ENCODE results near the gene SIRT6.
"Not testable (repeated sequence)": the region's sequence is repeated elsewhere in the genome, so short reads cannot be mapped to it uniquely, and the experiment has no call there.

SIRT6 gene

DNA sequence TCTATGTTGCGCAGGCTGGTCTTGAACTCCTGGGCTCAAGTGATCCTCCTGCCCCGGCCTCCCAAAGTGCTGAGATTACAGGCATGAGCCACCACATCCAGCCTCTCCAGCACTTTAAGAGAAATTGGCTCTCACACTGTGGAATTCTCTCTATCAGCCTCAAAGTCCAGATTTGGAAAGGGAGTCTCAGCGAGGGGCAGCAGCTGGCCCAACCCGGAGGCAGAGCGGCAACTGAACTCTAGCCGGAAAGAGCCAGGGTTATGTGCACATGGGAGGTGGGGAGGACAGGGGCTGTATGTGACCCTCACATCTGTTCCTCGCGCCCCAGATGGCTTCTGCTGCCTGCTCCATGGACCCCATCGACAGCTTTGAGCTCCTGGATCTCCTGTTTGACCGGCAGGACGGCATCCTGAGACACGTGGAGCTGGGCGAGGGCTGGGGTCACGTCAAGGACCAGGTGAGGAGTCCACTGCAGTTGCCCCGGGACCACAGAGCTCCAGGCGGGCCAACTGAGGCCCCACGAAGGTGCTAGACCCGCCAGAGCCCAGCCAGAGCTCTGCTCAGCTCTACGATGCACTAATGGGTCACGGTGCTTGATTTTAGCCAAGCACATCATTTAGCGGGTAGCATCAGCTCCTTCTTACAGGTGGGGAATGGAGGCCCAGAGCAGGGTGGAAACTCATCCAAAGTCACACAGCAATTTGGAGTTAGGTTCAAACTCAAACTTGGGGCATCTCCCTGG is 27.6 kb downstream of the SIRT6 start:
- TF ChIP-seq EZH2 (IDR thresholded peaks at IDR 0.05) (no peak), POLR2AphosphoS5 (IDR thresholded peaks at IDR 0.05; ENCODE audit: borderline replicate concordance, low read depth, low read length) (no peak), FOXP2 (optimal IDR thresholded peaks at IDR 0.05; ENCODE audit: control extremely low read depth, extremely low read length, insufficient read depth) (no peak)
- Histone ChIP-seq H3K9me3 (ENCODE audit: low read depth, low read length) (no peaks in the 10 kb centered on the region), H3K9ac (ENCODE audit: insufficient read length) (no peak overlapping the region), H3K4me3 (no peak overlapping the region), H3K27ac (no peak overlapping the region), H3K36me3 (ENCODE audit: insufficient read depth, low read length) (no peaks in the 10 kb centered on the region)
- no peak for DNase-seq (ENCODE audit: low read depth, low spot score)

DNA sequence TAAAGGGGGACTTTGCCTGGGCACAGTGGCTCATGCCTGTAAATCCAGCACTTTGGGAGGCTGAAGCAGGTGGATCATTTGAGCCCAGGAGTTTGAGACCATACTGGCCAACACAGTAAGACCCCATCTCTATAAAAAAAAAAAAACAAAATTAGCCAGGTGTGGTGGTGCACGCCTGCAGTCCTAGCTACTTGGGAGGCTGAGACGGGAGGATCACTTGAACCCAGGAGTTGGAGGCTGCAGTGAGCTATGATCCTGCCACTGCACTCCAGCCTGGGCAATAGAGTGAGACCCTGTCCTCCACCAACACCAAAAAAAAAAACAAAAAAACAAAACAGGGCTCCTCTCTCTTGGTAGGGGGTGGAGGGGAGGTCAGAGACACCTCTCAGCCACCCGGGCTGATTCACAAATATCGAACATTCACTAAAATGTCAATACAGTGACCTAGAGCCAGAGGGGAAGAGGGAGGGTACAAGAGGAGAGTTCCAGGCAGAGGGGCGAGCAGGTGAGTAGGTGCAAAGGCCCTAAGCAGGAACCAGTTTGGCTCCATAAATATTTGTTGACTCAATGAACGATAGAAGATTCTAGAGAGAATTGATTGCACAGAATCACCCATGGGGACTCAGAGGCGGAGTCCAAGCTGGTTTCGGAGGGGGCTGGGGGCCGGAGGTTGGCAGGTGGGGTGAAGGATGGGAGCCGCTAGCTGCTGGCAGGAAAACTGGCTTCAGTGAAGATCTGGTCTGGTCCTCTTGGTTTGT is 29.9 kb downstream of the SIRT6 start:
- Histone ChIP-seq H3K27ac (no peak overlapping the region), H3K9me3 (ENCODE audit: low read depth, low read length) (no peaks in the 10 kb centered on the region), H3K36me3 (ENCODE audit: insufficient read depth, low read length) (no peaks in the 10 kb centered on the region), H3K4me3 (no peak overlapping the region), H3K9ac (ENCODE audit: insufficient read length) (no peak overlapping the region)
- TF ChIP-seq FOXP2 (optimal IDR thresholded peaks at IDR 0.05; ENCODE audit: control extremely low read depth, extremely low read length, insufficient read depth) (no peak), EZH2 (IDR thresholded peaks at IDR 0.05) (no peak), POLR2AphosphoS5 (IDR thresholded peaks at IDR 0.05; ENCODE audit: borderline replicate concordance, low read depth, low read length) (no peak)
- DNase-seq (ENCODE audit: low read depth, low spot score): no peak

DNA sequence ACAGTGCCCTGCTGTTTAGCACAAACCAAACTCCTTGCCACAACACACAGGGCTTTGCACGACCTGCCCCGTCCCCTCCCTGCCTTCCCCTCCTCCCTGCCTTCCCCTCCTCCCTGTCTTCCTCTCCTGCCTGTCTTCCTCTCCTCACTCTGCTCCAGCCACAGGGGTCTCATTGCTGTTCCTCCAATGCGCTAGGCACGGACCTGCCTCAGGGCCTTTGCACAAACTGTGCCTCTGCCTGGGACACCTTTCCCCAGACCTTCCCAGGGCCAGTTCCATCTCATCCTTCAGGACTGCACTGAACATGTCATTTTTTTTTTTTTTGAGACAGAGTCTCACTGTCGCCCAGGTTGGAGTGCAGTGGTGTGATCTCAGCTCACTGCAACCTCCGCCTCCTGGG is 30.7 kb downstream of the SIRT6 start:
- Histone ChIP-seq H3K4me3 (no peak overlapping the region), H3K36me3 (ENCODE audit: insufficient read depth, low read length) (no peaks in the 10 kb centered on the region), H3K9me3 (ENCODE audit: low read depth, low read length) (no peaks in the 10 kb centered on the region), H3K9ac (ENCODE audit: insufficient read length) (no peak overlapping the region), H3K27ac (no peak overlapping the region)
- no peak for DNase-seq (ENCODE audit: low read depth, low spot score)
- TF ChIP-seq EZH2 (IDR thresholded peaks at IDR 0.05) (no peak), POLR2AphosphoS5 (IDR thresholded peaks at IDR 0.05; ENCODE audit: borderline replicate concordance, low read depth, low read length) (no peak)

DNA sequence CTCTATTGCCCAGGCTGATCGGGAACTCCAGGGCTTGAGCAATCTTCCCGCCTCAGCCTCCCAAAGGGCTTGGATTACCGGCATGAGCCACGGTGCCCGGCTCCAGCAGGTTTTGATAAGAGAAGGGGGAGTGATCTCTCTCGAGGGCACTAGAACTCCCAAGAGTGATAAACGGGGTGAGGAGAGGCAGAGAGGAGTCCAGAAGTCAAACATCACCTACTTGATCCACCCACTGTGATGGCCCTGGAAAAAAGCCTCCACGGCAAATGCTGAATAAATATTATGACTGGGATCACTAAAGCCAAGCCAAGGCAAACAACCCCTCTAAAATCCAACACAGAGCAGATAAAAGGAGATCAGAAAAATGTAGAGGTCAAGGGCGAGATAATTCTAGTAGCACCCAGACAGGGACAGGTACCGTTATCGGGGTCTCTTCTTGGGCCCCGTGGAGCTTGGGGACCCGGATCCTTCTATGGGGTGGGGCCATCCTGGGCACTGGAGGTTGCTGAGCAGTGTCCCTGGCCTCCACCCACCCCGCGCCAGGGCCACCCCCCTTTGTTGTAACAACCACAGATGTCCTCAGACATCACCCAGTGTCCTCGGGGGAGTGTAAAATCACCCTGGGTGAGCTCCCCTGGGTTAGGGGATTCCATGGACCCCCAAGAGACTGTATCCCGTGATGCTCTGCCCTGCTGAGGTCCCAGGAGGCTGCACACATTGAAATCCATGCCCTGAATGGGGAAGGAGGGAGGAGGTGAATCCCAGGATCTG is 32.7 kb downstream of the SIRT6 start:
- DNase-seq (ENCODE audit: low read depth, low spot score): no peak
- no peaks in the 10 kb centered on the region for H3K36me3 ChIP-seq (ENCODE audit: insufficient read depth, low read length)
- no peaks in the 10 kb centered on the region for H3K9me3 ChIP-seq (ENCODE audit: low read depth, low read length)
- H3K9ac ChIP-seq (ENCODE audit: insufficient read length): no peak overlapping the region
- TF ChIP-seq POLR2AphosphoS5 (IDR thresholded peaks at IDR 0.05; ENCODE audit: borderline replicate concordance, low read depth, low read length) (no peak), FOXP2 (optimal IDR thresholded peaks at IDR 0.05; ENCODE audit: control extremely low read depth, extremely low read length, insufficient read depth) (no peak), EZH2 (IDR thresholded peaks at IDR 0.05) (no peak)
- no peak overlapping the region for H3K27ac ChIP-seq
- no peak overlapping the region for H3K4me3 ChIP-seq

DNA sequence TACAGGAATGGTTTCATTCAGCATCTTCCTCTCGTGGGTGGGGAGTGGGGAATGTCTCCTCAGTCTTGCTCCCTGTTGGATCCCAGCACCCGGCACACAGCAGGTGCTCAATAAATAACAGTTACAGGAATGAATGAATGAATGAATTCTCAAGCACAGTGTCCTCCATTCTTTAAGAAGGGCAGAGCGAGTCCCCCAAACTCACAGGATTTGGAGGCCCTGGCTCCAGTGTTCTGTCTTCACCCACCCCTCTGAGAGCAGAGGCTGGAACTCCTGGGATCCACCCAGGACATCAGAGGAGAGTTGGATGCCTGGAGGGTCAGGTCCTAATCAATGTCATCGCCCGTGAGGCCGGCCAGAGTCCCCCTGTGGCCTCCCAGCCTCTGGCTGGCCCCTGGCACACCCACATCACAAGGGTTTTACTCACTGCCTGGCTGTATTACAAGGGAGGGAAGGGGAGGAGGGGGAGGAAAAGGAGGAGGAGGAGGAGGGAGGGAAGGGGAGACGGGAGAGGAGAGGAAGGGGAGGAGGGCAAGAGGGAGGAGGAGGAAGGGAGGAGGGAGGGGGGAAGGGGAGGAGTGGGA is 37.6 kb downstream of the SIRT6 start:
- Histone ChIP-seq H3K36me3 (ENCODE audit: insufficient read depth, low read length) (no peaks in the 10 kb centered on the region), H3K9ac (ENCODE audit: insufficient read length) (no peak overlapping the region), H3K9me3 (ENCODE audit: low read depth, low read length) (no peaks in the 10 kb centered on the region), H3K27ac (no peak overlapping the region), H3K4me3 (no peak overlapping the region)
- no peak for DNase-seq (ENCODE audit: low read depth, low spot score)
- no peak for TF ChIP-seq FOXP2 (optimal IDR thresholded peaks at IDR 0.05; ENCODE audit: control extremely low read depth, extremely low read length, insufficient read depth)
- no peak for TF ChIP-seq EZH2 (IDR thresholded peaks at IDR 0.05)
- TF ChIP-seq POLR2AphosphoS5 (IDR thresholded peaks at IDR 0.05; ENCODE audit: borderline replicate concordance, low read depth, low read length): no peak

DNA sequence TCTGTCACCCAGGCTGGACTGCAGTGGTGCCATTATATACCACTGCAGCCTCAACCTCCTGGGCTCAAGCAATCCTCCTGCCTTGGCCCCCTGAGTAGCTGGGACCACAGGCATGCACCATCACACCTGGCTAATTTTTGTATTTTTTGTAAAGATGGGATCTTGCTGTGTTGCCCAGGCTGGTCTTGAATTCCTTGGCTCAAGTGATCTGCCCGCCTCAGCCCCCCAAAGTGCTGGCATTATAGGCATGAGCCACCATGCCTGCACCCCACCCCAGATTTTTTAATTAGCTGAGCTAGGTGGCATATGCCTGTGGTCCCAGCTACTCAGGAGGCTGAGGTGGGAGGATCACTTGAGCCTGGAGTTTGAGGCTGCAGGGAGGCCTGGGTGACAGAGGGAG is 39.4 kb downstream of the SIRT6 start:
- H3K4me3 ChIP-seq; DNase-seq (ENCODE audit: low read depth, low spot score); H3K27ac ChIP-seq; H3K9me3 ChIP-seq (ENCODE audit: low read depth, low read length); H3K9ac ChIP-seq (ENCODE audit: insufficient read length); H3K36me3 ChIP-seq (ENCODE audit: insufficient read depth, low read length): not testable (repeated sequence)

DNA sequence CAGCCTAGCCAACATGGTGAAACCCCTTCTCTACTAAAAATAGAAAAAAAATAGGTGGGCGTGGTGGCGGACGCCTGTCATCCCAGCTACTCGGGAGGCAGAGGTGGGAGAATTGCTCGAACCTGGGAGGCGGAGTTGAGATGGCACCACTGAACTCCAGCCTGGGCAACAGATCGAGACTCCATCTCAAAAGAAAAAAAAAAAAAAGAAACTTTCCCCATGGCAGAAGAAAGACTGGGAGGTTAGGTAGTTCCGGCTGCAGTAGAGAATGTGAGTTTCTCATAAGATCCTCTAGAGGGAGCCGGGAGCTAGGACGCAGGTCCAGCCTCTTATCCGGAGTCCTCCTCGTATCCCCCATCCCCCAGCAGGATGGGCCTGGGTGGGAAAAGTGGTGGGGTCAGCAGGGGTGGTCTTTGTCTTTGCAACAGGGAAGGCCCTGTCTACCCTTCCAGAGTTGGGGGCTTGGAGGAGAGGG is 42.1 kb downstream of the SIRT6 start:
- DNase-seq (ENCODE audit: low read depth, low spot score): no peak
- H3K4me3 ChIP-seq: no peak overlapping the region
- TF ChIP-seq FOXP2 (optimal IDR thresholded peaks at IDR 0.05; ENCODE audit: control extremely low read depth, extremely low read length, insufficient read depth) (no peak), POLR2AphosphoS5 (IDR thresholded peaks at IDR 0.05; ENCODE audit: borderline replicate concordance, low read depth, low read length) (no peak), EZH2 (IDR thresholded peaks at IDR 0.05) (no peak)
- H3K36me3 ChIP-seq (ENCODE audit: insufficient read depth, low read length): no peaks in the 10 kb centered on the region
- no peak overlapping the region for H3K9ac ChIP-seq (ENCODE audit: insufficient read length)
- H3K9me3 ChIP-seq (ENCODE audit: low read depth, low read length): no peaks in the 10 kb centered on the region
- no peak overlapping the region for H3K27ac ChIP-seq

DNA sequence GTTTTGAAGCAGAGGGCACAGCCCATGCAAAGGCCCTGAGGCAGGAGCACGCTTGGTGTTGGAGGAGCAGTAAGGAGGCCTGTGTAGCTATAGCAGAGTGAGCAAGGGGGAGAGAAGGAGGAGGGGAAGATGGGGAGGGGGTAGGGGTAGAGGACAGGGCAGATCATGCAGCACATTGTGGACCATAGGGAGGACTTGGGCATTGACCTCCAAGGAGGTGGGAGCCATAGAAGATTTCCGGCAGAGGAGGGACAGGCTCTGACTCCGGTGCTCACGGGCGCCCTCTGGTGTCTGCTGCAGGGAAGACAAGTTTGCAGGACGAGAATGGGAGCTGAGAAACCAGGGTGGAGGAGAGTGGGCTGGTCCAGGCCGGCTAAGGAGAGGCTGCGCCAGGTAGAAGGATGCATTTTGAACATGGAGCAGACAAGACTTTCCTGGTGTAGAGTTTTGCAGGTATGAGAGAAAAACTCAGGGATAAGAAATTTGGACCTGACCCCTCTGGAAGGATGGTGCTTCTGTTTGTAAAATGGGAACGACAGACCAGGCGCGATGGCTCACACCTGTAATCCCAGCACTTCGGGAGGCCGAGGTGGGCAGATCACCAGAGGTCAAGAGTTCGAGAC is 42.6 kb downstream of the SIRT6 start:
- TF ChIP-seq FOXP2 (optimal IDR thresholded peaks at IDR 0.05; ENCODE audit: control extremely low read depth, extremely low read length, insufficient read depth) (no peak), EZH2 (IDR thresholded peaks at IDR 0.05) (no peak), POLR2AphosphoS5 (IDR thresholded peaks at IDR 0.05; ENCODE audit: borderline replicate concordance, low read depth, low read length) (no peak)
- Histone ChIP-seq H3K4me3 (no peak overlapping the region), H3K9me3 (ENCODE audit: low read depth, low read length) (no peaks in the 10 kb centered on the region), H3K27ac (no peak overlapping the region), H3K36me3 (ENCODE audit: insufficient read depth, low read length) (no peaks in the 10 kb centered on the region), H3K9ac (ENCODE audit: insufficient read length) (no peak overlapping the region)
- no peak for DNase-seq (ENCODE audit: low read depth, low spot score)
